GM23338 (cell line): ENCODE results near the gene NPHP4. TPM values are rescaled to one million over a fixed set of nuclear protein-coding genes. Genes with fewer than 3 reads are reported as not detected.
A peak's percentile ranks its signal among the peaks of the same experiment; 100 is the strongest.

Experiments used
- ATAC-seq: fragments of 200-7000 bp; cut with Tn5 transposase; 3 replicates; pipeline ENCODE4 v1.9.1; 2020
- DNase-seq: peaks from one replicate; pipeline ENCODE4 v3.0.0-alpha.2; 2015; ENCODE audit warnings: low spot score
- H2AFZ ChIP-seq: fragments of 200-600 bp; sonication (generic); 2 replicates; pipeline ENCODE4 v1.8.0; 2016; ENCODE audit warnings: antibody characterized with exemption, mild to moderate bottlenecking, moderate library complexity
- H3F3A ChIP-seq: fragments of 200-600 bp; sonication (generic); replicated peaks from 2 replicates; pipeline ENCODE4 v1.8.0; 2017; ENCODE audit warnings: antibody characterized with exemption, mixed run types, low read depth
- H3K27ac ChIP-seq: fragments of 200-600 bp; sonication (generic); 2 replicates; pipeline ENCODE4 v1.6.1; 2016; ENCODE audit warnings: low read depth
- H3K27me3 ChIP-seq: fragments of 200-600 bp; sonication (generic); 2 replicates; pipeline ENCODE4 v1.8.0; 2016; ENCODE audit warnings: mild to moderate bottlenecking, mixed run types, moderate library complexity; ENCODE audit not compliant: insufficient read depth
- H3K36me3 ChIP-seq: fragments of 200-600 bp; sonication (generic); 2 replicates; pipeline ENCODE4 v1.8.0; 2016; ENCODE audit warnings: mild to moderate bottlenecking; ENCODE audit not compliant: insufficient read depth
- H3K4me1 ChIP-seq: fragments of 200-600 bp; sonication (generic); 2 replicates; pipeline ENCODE4 v1.8.0; 2016; ENCODE audit warnings: mild to moderate bottlenecking, moderate library complexity; ENCODE audit not compliant: insufficient read depth
- H3K4me2 ChIP-seq: fragments of 200-600 bp; sonication (generic); 2 replicates; pipeline ENCODE4 v1.7.1; 2017; ENCODE audit warnings: mixed run types
- H3K4me3 ChIP-seq: fragments of 200-600 bp; sonication (generic); 2 replicates; pipeline ENCODE4 v1.6.1; 2016; ENCODE audit warnings: mixed run types
- H3K79me2 ChIP-seq: fragments of 200-600 bp; sonication (generic); replicated peaks from 2 replicates; pipeline ENCODE4 v1.8.0; 2017; ENCODE audit warnings: mild to moderate bottlenecking; ENCODE audit not compliant: insufficient read depth
- H3K9me2 ChIP-seq: fragments of 200-600 bp; sonication (generic); 2 replicates; pipeline ENCODE4 v1.8.0; 2017; ENCODE audit not compliant: insufficient read depth
- H4K20me1 ChIP-seq: fragments of 200-600 bp; sonication (generic); replicated peaks from 2 replicates; pipeline ENCODE4 v1.8.0; 2017; ENCODE audit warnings: mild to moderate bottlenecking; ENCODE audit not compliant: insufficient read depth
- H3K27ac Mint-ChIP-seq: 2 replicates; pipeline ENCODE4 v1.8.0; 2020; ENCODE audit warnings: inconsistent platforms, mild to moderate bottlenecking, moderate library complexity, mixed read lengths
- H3K27me3 Mint-ChIP-seq: 3 replicates; pipeline ENCODE4 v1.8.0; 2022; ENCODE audit warnings: low read depth, mild to moderate bottlenecking, moderate library complexity, mixed read lengths, inconsistent platforms; ENCODE audit not compliant: insufficient read depth, poor library complexity
- H3K36me3 Mint-ChIP-seq: 3 replicates; pipeline ENCODE4 v1.8.0; 2021; ENCODE audit warnings: low read depth, mild to moderate bottlenecking, inconsistent platforms, moderate library complexity, mixed read lengths
- H3K4me1 Mint-ChIP-seq: 3 replicates; pipeline ENCODE4 v1.8.0; 2020; ENCODE audit warnings: mild to moderate bottlenecking, inconsistent platforms, mixed read lengths
- H3K4me3 Mint-ChIP-seq: 3 replicates; pipeline ENCODE4 v1.8.0; 2021; ENCODE audit warnings: moderate library complexity, mild to moderate bottlenecking, inconsistent platforms, mixed read lengths
- H3K9me3 Mint-ChIP-seq: 3 replicates; pipeline ENCODE4 v1.8.0; 2020; ENCODE audit warnings: moderate library complexity, mild to moderate bottlenecking, inconsistent platforms, mixed read lengths
- EZH2 ChIP-seq: fragments of 200-600 bp; sonication (generic); IDR thresholded peaks from one replicate; pipeline ENCODE4 v1.8.0; 2017; ENCODE audit warnings: antibody characterized with exemption, mild to moderate bottlenecking, low read depth; ENCODE audit not compliant: unreplicated experiment
- EZH2phosphoT487 ChIP-seq: fragments of 200-600 bp; sonication (generic); IDR thresholded peaks from one replicate; pipeline ENCODE4 v1.8.1; 2018; ENCODE audit warnings: antibody characterized with exemption; ENCODE audit not compliant: unreplicated experiment
- JUNB ChIP-seq: IDR thresholded peaks from one replicate; pipeline ENCODE4 v1.6.1; 2016; ENCODE audit warnings: antibody characterized with exemption; ENCODE audit not compliant: unreplicated experiment
- NANOG ChIP-seq: IDR thresholded peaks from 2 replicates; pipeline ENCODE4 v1.6.1; 2016; ENCODE audit warnings: antibody characterized with exemption, borderline replicate concordance
- REST ChIP-seq: IDR thresholded peaks from one replicate; pipeline ENCODE4 v1.6.1; 2018; ENCODE audit warnings: antibody characterized with exemption; ENCODE audit not compliant: unreplicated experiment
- STAT1 ChIP-seq: IDR thresholded peaks from one replicate; pipeline ENCODE4 v1.6.1; 2016; ENCODE audit warnings: antibody characterized with exemption; ENCODE audit not compliant: unreplicated experiment
- ZNF331 ChIP-seq: fragments of 250-450 bp; sonication (Bioruptor Pico); IDR thresholded peaks from 2 replicates; pipeline ENCODE4 v1.5.0; 2020; ENCODE audit warnings: low read depth, mild to moderate bottlenecking, moderate library complexity
- polyA plus RNA-seq: library from polyadenylated mRNA; unstranded; fragments of >200 nt; fragmentation: Nextera tagmentation; extraction: Ambion mirVana; gene quantifications from 2 replicates; pipeline ENCODE4 v1.2.1, GENCODE V29; 2016
- total RNA-seq: library from RNA; depleted of rRNA; stranded (reverse); fragments of >200 nt; shearing (Covaris generic); gene quantifications from 2 replicates; pipeline ENCODE4 v1.2.3, GENCODE V29; 2014
- TF ChIP-seq, protein P1 (sequence below): IDR thresholded peaks from 2 replicates; pipeline ENCODE4 v1.6.1; 2016; ENCODE audit warnings: antibody characterized with exemption
- TF ChIP-seq, protein P2 (sequence below), 2 experiments: fragments of 200-600 bp in 1 of 2; sonication (generic) in 1 of 2; conservative IDR thresholded peaks; 2 replicates each; pipeline versions ENCODE4 v1.5.1 to v1.6.1; 2016 to 2017; ENCODE audit warnings: antibody characterized with exemption in 2 of 2, low read depth in 2 of 2, mild to moderate bottlenecking in 2 of 2, moderate library complexity in 1 of 2
- TF ChIP-seq, protein P3 (sequence below): fragments of 250-450 bp; sonication (Bioruptor Pico); IDR thresholded peaks from 2 replicates; pipeline ENCODE4 v1.5.0; 2020; ENCODE audit warnings: mild to moderate bottlenecking, moderate library complexity

Gene NPHP4
- total and polyA plus RNA-seq, 2 experiments from 2014 or later: 2.5 to 12.4 TPM

DNA sequence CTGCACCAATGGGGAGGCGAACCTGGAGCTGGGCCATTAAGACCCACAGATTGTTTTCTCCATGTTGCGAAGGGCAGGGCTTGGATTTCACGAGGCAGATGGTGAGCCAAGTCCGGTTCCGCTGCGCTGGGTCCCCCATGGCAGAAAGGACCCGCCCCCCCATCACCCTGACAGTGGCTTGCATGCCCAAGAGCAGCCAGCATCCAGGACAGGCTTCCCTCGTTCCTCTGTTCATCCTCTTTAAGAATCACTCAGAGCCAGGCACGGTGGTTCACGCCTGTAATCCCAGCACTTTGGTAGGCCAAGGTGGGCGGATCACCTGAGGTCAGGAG, 15.8 kb upstream of the NPHP4 start (continued):
- TF ChIP-seq, protein P1, sequence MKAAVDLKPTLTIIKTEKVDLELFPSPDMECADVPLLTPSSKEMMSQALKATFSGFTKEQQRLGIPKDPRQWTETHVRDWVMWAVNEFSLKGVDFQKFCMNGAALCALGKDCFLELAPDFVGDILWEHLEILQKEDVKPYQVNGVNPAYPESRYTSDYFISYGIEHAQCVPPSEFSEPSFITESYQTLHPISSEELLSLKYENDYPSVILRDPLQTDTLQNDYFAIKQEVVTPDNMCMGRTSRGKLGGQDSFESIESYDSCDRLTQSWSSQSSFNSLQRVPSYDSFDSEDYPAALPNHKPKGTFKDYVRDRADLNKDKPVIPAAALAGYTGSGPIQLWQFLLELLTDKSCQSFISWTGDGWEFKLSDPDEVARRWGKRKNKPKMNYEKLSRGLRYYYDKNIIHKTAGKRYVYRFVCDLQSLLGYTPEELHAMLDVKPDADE: no peak
- no peak for TF ChIP-seq ZNF331 (CRISPR knock-in tag)

DNA sequence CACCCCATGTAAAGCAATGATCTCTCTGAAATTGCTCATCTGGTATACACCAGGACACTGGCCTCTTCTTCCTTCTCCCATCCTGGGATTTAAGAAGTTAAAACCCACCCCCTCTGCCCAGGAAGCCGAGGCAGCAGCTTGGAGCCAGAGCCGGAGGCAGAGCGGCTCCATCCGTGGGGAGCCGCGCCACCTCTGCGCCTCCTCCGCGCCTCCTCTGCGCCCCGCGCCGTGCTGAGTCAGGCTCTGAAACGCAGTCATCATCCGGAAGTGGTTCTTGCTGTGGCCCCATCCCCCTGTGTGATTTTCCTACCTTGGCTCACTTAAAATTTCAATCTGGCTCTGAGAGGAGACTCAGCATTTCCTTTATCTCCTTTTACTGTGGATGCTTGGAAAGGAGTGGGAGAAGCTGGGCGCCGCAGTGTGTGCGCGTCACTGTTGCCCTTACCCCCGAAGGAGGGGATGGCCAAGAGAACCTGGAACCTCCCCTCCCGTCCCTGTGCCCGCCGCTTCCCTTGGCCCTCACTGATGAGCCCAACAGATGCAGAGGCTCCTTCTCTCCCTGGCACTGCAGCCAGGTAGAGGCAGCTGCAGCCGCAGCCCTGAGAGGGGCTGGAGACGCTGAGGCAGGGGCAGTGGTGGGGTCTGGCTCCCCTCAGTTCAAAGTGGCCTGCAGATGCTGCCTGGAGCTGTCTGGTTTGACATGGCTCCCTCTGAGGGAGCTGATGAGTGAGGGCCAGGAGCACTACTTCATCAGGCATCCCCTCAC, 15.3 kb upstream of the NPHP4 start:
- no peak overlapping the region for H3K4me2 ChIP-seq

More for the DNA sequence above, 15.3 kb upstream of the NPHP4 start:
- no peaks in the 10 kb centered on the region; the same call in 1 of the 2 replicates for H4K20me1 ChIP-seq
- H3K36me3 ChIP-seq: no peaks in the 10 kb centered on the region
- no peak for TF ChIP-seq EZH2
- TF ChIP-seq JUNB: no peak
- no peak for TF ChIP-seq NANOG
- no peak for TF ChIP-seq REST
- TF ChIP-seq, protein P2, sequence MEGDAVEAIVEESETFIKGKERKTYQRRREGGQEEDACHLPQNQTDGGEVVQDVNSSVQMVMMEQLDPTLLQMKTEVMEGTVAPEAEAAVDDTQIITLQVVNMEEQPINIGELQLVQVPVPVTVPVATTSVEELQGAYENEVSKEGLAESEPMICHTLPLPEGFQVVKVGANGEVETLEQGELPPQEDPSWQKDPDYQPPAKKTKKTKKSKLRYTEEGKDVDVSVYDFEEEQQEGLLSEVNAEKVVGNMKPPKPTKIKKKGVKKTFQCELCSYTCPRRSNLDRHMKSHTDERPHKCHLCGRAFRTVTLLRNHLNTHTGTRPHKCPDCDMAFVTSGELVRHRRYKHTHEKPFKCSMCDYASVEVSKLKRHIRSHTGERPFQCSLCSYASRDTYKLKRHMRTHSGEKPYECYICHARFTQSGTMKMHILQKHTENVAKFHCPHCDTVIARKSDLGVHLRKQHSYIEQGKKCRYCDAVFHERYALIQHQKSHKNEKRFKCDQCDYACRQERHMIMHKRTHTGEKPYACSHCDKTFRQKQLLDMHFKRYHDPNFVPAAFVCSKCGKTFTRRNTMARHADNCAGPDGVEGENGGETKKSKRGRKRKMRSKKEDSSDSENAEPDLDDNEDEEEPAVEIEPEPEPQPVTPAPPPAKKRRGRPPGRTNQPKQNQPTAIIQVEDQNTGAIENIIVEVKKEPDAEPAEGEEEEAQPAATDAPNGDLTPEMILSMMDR (conservative IDR thresholded peaks at IDR 0.05; ENCODE audit: low read depth in 2 of 2): no peak
- TF ChIP-seq, protein P3, sequence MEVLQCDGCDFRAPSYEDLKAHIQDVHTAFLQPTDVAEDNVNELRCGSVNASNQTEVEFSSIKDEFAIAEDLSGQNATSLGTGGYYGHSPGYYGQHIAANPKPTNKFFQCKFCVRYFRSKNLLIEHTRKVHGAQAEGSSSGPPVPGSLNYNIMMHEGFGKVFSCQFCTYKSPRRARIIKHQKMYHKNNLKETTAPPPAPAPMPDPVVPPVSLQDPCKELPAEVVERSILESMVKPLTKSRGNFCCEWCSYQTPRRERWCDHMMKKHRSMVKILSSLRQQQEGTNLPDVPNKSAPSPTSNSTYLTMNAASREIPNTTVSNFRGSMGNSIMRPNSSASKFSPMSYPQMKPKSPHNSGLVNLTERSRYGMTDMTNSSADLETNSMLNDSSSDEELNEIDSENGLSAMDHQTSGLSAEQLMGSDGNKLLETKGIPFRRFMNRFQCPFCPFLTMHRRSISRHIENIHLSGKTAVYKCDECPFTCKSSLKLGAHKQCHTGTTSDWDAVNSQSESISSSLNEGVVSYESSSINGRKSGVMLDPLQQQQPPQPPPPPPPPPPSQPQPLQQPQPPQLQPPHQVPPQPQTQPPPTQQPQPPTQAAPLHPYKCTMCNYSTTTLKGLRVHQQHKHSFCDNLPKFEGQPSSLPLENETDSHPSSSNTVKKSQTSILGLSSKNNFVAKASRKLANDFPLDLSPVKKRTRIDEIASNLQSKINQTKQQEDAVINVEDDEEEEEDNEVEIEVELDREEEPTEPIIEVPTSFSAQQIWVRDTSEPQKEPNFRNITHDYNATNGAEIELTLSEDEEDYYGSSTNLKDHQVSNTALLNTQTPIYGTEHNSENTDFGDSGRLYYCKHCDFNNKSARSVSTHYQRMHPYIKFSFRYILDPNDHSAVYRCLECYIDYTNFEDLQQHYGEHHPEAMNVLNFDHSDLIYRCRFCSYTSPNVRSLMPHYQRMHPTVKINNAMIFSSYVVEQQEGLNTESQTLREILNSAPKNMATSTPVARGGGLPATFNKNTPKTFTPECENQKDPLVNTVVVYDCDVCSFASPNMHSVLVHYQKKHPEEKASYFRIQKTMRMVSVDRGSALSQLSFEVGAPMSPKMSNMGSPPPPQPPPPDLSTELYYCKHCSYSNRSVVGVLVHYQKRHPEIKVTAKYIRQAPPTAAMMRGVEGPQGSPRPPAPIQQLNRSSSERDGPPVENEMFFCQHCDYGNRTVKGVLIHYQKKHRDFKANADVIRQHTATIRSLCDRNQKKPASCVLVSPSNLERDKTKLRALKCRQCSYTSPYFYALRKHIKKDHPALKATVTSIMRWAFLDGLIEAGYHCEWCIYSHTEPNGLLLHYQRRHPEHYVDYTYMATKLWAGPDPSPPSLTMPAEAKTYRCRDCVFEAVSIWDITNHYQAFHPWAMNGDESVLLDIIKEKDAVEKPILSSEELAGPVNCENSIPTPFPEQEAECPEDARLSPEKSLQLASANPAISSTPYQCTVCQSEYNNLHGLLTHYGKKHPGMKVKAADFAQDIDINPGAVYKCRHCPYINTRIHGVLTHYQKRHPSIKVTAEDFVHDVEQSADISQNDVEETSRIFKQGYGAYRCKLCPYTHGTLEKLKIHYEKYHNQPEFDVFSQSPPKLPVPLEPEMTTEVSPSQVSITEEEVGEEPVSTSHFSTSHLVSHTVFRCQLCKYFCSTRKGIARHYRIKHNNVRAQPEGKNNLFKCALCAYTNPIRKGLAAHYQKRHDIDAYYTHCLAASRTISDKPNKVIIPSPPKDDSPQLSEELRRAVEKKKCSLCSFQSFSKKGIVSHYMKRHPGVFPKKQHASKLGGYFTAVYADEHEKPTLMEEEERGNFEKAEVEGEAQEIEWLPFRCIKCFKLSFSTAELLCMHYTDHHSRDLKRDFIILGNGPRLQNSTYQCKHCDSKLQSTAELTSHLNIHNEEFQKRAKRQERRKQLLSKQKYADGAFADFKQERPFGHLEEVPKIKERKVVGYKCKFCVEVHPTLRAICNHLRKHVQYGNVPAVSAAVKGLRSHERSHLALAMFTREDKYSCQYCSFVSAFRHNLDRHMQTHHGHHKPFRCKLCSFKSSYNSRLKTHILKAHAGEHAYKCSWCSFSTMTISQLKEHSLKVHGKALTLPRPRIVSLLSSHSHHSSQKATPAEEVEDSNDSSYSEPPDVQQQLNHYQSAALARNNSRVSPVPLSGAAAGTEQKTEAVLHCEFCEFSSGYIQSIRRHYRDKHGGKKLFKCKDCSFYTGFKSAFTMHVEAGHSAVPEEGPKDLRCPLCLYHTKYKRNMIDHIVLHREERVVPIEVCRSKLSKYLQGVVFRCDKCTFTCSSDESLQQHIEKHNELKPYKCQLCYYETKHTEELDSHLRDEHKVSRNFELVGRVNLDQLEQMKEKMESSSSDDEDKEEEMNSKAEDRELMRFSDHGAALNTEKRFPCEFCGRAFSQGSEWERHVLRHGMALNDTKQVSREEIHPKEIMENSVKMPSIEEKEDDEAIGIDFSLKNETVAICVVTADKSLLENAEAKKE (CRISPR knock-in tag): no peak
- no peak for TF ChIP-seq EZH2phosphoT487
- no peak for TF ChIP-seq STAT1
- no peak for TF ChIP-seq ZNF331 (CRISPR knock-in tag)
- no peaks in the 10 kb centered on the region for H3F3A ChIP-seq
- Mint-ChIP-seq H3K36me3 (no peaks in the 10 kb centered on the region), H3K9me3 (peaks cover 3% of the 10 kb centered on the region; the same call in 1 of the 3 replicates), H3K27me3 (peaks cover 13% of the 10 kb centered on the region), H3K4me1 (peaks cover 18% of the 10 kb centered on the region), H3K4me3 (no peak overlapping the region), H3K27ac (no peak overlapping the region; the same call in 1 of the 2 replicates)
- H3K4me1 ChIP-seq: no peaks in the 10 kb centered on the region
- ATAC-seq (peak; percentile 50), DNase-seq (peak; percentile 33)
- no peak overlapping the region for H3K4me3 ChIP-seq
- H3K79me2 ChIP-seq: no peaks in the 10 kb centered on the region
- no peak overlapping the region for H2AFZ ChIP-seq
- no peak overlapping the region for H3K27ac ChIP-seq
- no peaks in the 10 kb centered on the region for H3K9me2 ChIP-seq
- no peaks in the 10 kb centered on the region for H3K27me3 ChIP-seq
